ENCODE data around the gene ZRANB3. TPM values are rescaled to one million over a fixed set of nuclear protein-coding genes. Genes with fewer than 3 reads are reported as not detected.

The ZRANB3 gene
- polyA plus RNA-seq, 1 donor (not counting 4 experiments of a cell fraction or from before 2014, with no cell fraction given): 10.6 TPM

DNA sequence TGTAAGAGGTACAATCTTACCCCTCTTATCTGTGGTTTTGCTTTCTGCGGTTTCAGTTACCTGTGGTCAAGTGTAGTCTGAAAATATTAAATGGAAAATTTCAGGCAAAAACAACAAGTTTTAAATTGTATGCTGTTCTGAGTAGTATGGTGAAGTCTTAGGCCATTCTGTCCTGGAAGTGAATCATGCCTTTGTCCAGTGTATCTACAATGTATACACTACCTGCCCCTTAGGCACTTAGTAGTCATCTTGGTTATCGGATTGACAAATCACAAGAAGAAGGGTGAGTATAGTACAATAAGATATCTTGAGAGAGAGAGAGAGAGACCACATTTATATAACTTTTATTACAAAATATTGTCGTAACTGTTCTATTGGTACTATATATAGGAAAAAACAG is 435.4 kb downstream of the ZRANB3 start:
- Histone ChIP-seq H3K27me3 (ENCODE audit: control insufficient read depth, extremely low read depth, insufficient read depth, low read length) (no peaks in the 10 kb centered on the region), H3K4me3 (ENCODE audit: control insufficient read depth in 2 of 3, extremely low read depth in 1 of 3, insufficient read depth in 2 of 3, low read depth in 1 of 3, low read length in 3 of 3) (no peak overlapping the region), H3K79me2 (ENCODE audit: control insufficient read depth, insufficient read depth, low read length) (peaks cover 12% of the 10 kb centered on the region), H3K9ac (ENCODE audit: control insufficient read depth, extremely low read depth, insufficient read depth, low read length) (no peak overlapping the region), H3K27ac (ENCODE audit: control insufficient read depth, insufficient read depth, low read length) (no peak overlapping the region), H3K9me1 (ENCODE audit: control insufficient read depth, extremely low read depth, insufficient read depth, low read length) (no peaks in the 10 kb centered on the region), H3K4me1 (ENCODE audit: control insufficient read depth, extremely low read depth, insufficient read depth, low read length) (peaks cover 15% of the 10 kb centered on the region), H3K36me3 (ENCODE audit: control insufficient read depth in 2 of 2, extremely low read depth in 1 of 2, insufficient read depth in 2 of 2, low read length in 2 of 2) (peaks cover 0 to 5% of the 10 kb centered on the region in 2 experiments), H3K4me2 (ENCODE audit: control insufficient read depth, extremely low read depth, insufficient read depth, low read depth, low read length) (no peak overlapping the region), H4K20me1 (ENCODE audit: control insufficient read depth, extremely low read depth, insufficient read depth, low read length) (no peaks in the 10 kb centered on the region), H3K9me3 (ENCODE audit: control insufficient read depth, low read depth, low read length) (no peaks in the 10 kb centered on the region), H2AFZ (ENCODE audit: control insufficient read depth, low read length) (no peak overlapping the region)
- no peak for TF ChIP-seq EZH2 (IDR thresholded peaks at IDR 0.05; ENCODE audit: low read length)
- TF ChIP-seq, protein P1, sequence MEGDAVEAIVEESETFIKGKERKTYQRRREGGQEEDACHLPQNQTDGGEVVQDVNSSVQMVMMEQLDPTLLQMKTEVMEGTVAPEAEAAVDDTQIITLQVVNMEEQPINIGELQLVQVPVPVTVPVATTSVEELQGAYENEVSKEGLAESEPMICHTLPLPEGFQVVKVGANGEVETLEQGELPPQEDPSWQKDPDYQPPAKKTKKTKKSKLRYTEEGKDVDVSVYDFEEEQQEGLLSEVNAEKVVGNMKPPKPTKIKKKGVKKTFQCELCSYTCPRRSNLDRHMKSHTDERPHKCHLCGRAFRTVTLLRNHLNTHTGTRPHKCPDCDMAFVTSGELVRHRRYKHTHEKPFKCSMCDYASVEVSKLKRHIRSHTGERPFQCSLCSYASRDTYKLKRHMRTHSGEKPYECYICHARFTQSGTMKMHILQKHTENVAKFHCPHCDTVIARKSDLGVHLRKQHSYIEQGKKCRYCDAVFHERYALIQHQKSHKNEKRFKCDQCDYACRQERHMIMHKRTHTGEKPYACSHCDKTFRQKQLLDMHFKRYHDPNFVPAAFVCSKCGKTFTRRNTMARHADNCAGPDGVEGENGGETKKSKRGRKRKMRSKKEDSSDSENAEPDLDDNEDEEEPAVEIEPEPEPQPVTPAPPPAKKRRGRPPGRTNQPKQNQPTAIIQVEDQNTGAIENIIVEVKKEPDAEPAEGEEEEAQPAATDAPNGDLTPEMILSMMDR (optimal IDR thresholded peaks at IDR 0.05 in 1 of 3, IDR thresholded peaks at IDR 0.05 in 1 of 3, conservative IDR thresholded peaks at IDR 0.05 in 1 of 3; ENCODE audit: extremely low read depth in 1 of 3, insufficient read depth in 2 of 3, low read length in 3 of 3): no peak
- DNase-seq (ENCODE audit: low read depth, low spot score) (no peak), FAIRE-seq (no peak)
- dilution Hi-C loops (cut with MboI; ENCODE audit: extremely low pct_ligation_motif_present, low sequenced_read_pairs): no loop called here

DNA sequence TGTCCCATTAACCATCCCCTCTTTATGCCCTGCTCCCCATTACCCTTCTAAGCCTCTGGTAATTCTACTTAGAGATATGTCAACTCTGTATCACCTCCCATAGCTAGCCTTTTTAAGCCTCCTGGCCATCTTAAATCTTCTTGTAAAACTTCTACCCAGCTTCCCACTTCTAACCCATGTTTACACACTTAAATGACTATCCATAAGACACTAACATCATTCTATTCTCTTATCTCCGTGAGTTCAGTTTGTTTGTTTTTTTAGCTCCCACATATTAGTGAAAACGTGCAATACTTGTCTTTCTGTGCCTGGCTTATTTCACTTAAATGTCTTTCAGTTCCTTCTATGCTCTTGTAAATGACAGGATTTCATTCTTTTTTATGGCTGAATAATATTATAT is 436.5 kb downstream of the ZRANB3 start:
- FAIRE-seq (no peak), DNase-seq (ENCODE audit: low read depth, low spot score) (no peak)
- Histone ChIP-seq H3K4me1 (ENCODE audit: control insufficient read depth, extremely low read depth, insufficient read depth, low read length) (peaks cover 15% of the 10 kb centered on the region), H3K27me3 (ENCODE audit: control insufficient read depth, extremely low read depth, insufficient read depth, low read length) (no peaks in the 10 kb centered on the region), H3K27ac (ENCODE audit: control insufficient read depth, insufficient read depth, low read length) (no peak overlapping the region), H3K9ac (ENCODE audit: control insufficient read depth, extremely low read depth, insufficient read depth, low read length) (no peak overlapping the region), H3K4me3 (ENCODE audit: control insufficient read depth in 2 of 3, extremely low read depth in 1 of 3, insufficient read depth in 2 of 3, low read depth in 1 of 3, low read length in 3 of 3) (no peak overlapping the region), H4K20me1 (ENCODE audit: control insufficient read depth, extremely low read depth, insufficient read depth, low read length) (no peaks in the 10 kb centered on the region), H3K4me2 (ENCODE audit: control insufficient read depth, extremely low read depth, insufficient read depth, low read depth, low read length) (no peak overlapping the region), H3K9me3 (ENCODE audit: control insufficient read depth, low read depth, low read length) (no peaks in the 10 kb centered on the region), H3K79me2 (ENCODE audit: control insufficient read depth, insufficient read depth, low read length) (peaks cover 14% of the 10 kb centered on the region), H2AFZ (ENCODE audit: control insufficient read depth, low read length) (no peak overlapping the region), H3K36me3 (ENCODE audit: control insufficient read depth in 2 of 2, extremely low read depth in 1 of 2, insufficient read depth in 2 of 2, low read length in 2 of 2) (peaks cover 0 to 3% of the 10 kb centered on the region in 2 experiments), H3K9me1 (ENCODE audit: control insufficient read depth, extremely low read depth, insufficient read depth, low read length) (no peaks in the 10 kb centered on the region)
- dilution Hi-C loops (cut with MboI; ENCODE audit: extremely low pct_ligation_motif_present, low sequenced_read_pairs): no loop called here
- TF ChIP-seq EZH2 (IDR thresholded peaks at IDR 0.05; ENCODE audit: low read length): no peak
- TF ChIP-seq, protein P1 (optimal IDR thresholded peaks at IDR 0.05 in 1 of 3, IDR thresholded peaks at IDR 0.05 in 1 of 3, conservative IDR thresholded peaks at IDR 0.05 in 1 of 3; ENCODE audit: extremely low read depth in 1 of 3, insufficient read depth in 2 of 3, low read length in 3 of 3): no peak
